OCI-M1 (cell line): ENCODE measurements around the gene SPNS1.
"Not testable (repeated sequence)": the region's sequence is repeated elsewhere in the genome, so short reads cannot be mapped to it uniquely, and the experiment has no call there.

ENCODE experiments used
- DNase-seq: peaks from one replicate; lab custom pipeline; 2025; lab: John Stamatoyannopoulos, UW

SPNS1 gene

GRCh38 chr16:28958836-28959235 lies 15.7 kb upstream of the SPNS1 start:
- no peak for DNase-seq

DNA sequence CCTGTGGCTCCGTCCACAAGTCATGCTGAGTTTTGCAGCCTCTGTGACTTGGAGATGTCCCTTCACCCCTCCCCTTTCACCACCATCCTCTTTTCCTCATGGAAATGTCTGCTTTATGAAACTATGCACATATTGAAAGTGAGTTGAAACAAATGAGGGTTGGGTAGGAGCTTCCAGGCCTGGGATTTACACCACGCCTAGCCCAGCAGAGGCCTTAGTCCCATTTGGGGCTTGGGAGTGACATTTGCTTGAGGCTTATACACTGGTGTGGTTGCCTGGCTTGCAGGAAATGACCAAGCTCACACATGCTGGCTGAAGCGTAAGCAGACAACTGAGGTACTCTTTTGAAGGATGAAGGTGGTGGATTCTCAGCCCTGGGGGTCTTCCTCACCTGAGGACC lies 10.5 kb upstream of the SPNS1 start:
- no peak for DNase-seq

- no peak for DNase-seq
Measured at GRCh38 chr16:28964496-28964895, 10.1 kb upstream of the SPNS1 start.

DNA sequence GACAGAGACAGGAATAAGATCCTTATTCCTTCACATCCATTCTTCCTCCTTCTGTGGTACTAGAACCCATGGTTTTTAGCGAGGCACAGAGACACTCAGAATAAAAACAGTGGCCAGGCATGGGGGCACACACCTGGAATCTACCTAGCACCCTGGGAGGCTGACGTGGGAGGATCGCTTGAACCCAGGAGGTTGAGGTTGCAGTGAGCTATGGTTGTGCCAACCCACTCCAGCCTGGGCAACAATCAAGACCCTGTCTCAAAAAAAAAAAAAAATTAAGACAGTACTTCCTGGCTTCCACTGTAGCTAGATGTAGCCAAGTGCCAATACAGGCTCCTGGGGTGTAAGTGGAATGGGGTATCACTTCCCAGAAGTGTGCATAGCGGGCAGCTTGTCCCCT lies 7.4 kb upstream of the SPNS1 start:
- no peak for DNase-seq

- not testable (repeated sequence) for DNase-seq
Measured at GRCh38 chr16:28969696-28970095, 4.9 kb upstream of the SPNS1 start.

DNA sequence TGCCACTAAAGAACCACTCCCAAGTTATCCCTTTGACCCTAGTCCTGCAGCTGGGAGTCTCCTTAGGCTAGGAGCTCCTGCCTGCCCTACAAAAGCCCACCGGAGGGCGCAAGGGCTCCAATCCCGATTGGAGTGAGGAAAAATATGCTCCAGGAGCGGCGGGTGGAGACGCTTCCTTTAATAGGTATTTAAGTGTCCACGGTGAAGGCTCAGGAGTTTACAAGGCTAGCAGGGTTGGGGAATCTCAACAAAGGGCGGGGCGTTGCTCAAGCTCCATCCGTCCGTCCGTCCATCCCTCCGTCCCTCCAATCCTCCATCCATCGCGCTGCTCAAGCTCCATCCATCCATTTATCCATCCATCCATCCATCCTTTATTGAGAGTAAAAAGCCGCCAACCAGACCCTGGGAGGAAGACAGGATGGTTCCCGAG lies 556 bp upstream of the SPNS1 start:
- peak; percentile 62 for DNase-seq

DNA sequence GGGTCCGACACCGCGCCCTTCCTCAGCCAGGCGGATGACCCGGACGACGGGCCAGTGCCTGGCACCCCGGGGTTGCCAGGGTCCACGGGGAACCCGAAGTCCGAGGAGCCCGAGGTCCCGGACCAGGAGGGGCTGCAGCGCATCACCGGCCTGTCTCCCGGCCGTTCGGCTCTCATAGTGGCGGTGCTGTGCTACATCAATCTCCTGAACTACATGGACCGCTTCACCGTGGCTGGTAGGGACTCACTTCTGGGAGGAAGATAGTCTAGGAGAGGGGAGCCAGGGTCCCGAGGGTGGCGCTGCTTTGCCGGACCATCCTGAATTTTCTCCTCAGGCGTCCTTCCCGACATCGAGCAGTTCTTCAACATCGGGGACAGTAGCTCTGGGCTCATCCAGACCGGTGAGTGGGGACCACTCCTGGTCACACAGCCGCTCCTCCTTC lies 601 bp downstream of the SPNS1 start:
- DNase-seq: no peak

DNA sequence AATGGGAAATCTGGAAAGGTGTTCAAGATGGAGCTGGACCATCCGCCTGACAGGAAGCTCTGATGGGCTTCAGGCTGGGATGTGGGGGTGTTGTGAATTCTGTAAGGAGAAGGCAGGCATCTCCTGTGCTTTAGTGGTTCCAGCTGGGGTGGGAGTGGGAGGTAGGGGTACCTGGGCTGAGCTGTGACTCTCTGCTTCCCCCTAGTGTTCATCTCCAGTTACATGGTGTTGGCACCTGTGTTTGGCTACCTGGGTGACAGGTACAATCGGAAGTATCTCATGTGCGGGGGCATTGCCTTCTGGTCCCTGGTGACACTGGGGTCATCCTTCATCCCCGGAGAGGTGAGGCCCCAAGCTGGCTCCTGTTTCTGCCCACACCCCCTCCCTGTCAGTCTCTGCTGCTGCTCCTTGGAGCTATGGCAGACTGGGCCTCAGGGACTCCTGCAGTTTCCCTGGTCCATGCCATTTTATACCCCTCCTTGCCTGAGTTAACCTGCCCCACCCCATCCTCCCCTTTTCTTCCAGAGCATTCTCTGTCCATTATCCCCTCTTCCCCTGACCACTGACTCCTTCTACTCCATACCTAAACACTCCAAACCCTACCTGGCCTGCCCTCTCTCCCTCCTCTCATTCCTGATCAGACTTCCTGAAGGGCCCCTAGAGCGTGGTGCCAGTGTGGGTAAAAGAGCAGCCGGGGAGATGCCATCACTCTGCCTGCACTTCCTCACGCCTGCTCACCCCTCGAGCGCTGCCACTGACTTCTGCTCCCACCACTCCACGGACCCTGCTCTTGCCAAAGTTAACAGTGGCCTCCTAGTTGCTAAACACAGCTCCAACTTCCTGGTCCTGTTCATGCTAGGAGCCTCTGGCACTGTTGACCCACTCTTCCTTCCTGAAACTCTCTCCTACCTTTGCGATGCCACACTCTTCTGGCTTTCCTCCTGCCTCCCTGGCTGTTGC lies 3.4 kb downstream of the SPNS1 start:
- DNase-seq: no peak

GRCh38 chr16:28980330-28980729 lies 5.8 kb downstream of the SPNS1 start:
- not testable (repeated sequence) for DNase-seq

GRCh38 chr16:28980929-28981328 lies 6.4 kb downstream of the SPNS1 start:
- DNase-seq: no peak

DNA sequence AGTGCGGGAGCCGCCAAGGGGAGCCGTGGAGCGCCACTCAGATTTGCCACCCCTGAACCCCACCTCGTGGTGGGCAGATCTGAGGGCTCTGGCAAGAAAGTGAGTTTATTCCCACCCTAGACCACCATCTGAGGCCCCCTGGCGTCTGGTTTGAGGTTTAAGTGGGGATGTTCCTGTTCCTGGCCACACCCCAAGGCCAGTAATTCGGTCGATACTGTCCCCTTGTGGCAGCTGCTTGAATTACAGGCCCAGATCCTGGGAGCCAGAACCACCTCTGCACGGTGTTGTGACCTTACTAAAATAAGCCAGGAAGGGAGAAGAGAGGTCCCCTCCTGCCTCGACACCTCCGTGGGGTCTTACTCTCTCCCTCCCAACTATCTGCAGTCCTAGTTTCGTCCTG lies 6.9 kb downstream of the SPNS1 start:
- peak; percentile 74 for DNase-seq

DNA sequence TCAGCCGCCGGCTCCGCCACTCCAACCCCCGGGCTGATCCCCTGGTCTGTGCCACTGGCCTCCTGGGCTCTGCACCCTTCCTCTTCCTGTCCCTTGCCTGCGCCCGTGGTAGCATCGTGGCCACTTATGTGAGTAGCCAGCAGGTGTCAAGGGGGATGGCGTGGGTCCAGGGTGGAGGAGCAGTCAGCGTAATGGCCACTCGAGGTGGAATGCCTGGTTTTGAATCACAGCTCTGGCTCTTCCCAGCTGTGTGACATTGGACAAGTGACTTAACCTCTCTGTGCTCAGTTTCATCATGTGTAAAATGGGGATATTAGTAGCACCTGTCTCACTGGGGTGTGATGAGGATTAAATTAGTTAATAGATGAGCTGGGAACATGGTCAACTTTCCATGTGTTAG lies 7.8 kb downstream of the SPNS1 start:
- DNase-seq: no peak

DNA sequence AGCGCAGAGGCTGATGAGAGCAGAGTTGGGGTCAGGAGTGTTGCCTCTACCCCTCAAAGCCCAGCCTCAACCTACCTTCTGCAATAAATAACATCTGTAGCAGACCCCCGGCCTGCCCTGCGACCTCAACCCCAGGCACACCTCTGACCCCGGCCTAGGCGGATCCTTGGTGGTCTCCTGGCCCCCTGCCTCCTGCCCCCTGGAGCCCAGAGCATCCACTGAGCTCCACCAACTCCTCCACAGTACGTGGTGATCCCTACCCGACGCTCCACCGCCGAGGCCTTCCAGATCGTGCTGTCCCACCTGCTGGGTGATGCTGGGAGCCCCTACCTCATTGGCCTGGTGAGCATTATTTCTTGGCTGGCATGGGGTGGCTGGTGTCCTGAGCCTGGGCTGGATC lies 8.4 kb downstream of the SPNS1 start:
- DNase-seq: no peak

DNA sequence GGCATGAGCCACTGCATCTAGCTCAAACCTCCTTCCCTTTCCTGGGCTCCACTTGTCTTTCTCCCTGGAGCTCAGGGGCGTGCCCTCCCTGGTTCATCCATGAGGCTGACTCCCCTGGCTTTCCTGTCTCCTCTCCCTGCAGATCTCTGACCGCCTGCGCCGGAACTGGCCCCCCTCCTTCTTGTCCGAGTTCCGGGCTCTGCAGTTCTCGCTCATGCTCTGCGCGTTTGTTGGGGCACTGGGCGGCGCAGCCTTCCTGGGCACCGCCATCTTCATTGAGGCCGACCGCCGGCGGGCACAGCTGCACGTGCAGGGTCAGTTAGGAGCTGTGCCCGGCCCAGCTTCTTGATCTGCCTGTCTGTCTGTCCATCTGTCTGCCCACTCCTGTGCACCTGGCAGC lies 9.1 kb downstream of the SPNS1 start:
- DNase-seq: no peak

DNA sequence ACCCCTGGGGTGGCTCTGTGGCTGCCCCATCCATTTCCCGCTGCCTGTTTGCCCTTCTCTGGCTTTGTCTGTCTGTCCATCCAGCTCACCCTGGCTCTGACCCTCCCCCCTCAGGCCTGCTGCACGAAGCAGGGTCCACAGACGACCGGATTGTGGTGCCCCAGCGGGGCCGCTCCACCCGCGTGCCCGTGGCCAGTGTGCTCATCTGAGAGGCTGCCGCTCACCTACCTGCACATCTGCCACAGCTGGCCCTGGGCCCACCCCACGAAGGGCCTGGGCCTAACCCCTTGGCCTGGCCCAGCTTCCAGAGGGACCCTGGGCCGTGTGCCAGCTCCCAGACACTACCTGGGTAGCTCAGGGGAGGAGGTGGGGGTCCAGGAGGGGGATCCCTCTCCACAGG lies 9.5 kb downstream of the SPNS1 start:
- DNase-seq: no peak

GRCh38 chr16:28984619-28985135 lies 10.1 kb downstream of the SPNS1 start, which contains the start of gene LAT:
Gene LAT (plus strand): TSS chr16:28985052. CDS start chr16:28985418, 366 bp downstream.
- DNase-seq: peak; percentile 73

GRCh38 chr16:28985211-28986041 lies 10.8 kb downstream of the SPNS1 start:
- DNase-seq: no peak

GRCh38 chr16:28986046-28986445 lies 11.5 kb downstream of the SPNS1 start:
- no peak for DNase-seq

GRCh38 chr16:28986492-28986891 lies 11.9 kb downstream of the SPNS1 start:
- no peak for DNase-seq

DNA sequence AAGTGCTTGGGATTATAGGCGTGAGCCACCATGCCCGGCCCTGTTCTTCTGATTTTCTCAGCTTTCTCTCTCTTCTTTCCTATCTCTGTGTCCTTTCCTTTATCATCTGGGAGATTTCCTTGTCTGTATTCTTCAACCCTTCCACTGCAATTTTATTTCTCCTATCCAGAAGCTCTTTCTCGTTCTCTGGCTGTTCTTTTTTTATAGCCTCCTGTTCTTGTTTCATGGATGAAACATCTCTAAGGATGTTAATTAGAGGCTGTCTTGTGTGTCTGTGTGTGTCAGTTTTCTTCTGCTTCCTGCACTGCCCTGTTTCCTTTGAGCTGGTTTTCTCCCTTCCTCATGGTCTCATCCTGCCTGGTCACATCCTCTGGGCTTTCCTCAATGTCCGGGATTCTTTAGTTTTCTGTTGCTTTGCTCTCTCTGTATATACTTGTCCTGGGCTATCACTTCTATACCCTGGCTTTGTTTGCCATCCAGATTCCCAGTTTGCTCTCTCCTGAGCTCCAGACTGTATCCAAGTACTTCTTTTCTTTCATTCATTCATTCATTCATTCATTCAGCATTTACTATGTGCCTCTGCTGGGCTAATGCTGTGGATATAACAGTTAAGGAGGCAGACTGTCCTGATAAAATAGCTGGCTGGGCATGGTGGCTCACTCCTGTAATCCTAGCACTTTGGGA lies 12.7 kb downstream of the SPNS1 start:
- DNase-seq: no peak

DNA sequence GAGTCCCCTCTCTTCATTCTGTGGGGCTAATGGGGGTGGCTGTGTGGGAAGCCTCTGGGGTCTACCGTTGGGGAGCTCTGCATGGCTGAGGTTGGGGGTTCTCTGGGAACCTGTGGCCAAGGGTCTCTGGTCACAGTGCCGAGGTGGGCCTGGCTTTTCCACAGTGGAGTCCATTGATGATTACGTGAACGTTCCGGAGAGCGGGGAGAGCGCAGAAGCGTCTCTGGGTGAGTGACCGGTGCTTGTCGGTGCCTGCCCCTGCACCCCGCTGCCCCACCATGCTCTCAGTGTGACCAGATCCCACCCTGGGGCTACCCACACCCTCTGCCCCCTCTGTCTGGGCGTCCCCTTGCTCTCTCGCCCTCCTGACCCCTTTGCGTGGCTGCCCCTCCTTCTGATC lies 14.8 kb downstream of the SPNS1 start:
- DNase-seq: no peak
